Activated naive CD4-positive, alpha-beta T cell treated with Interleukin-2 at 50 U/mL for 16 hours (primary cell): Measurements from ENCODE around the gene HOXA9.

Experiments used
- DNase-seq: peaks from one replicate; pipeline ENCODE4 v3.0.0-alpha.2; 2020

Gene HOXA9

GRCh38 chr7:27165089-27165995, at the start of gene HOXA9:
TSS of gene HOXA9 (minus strand) at chr7:27165537. CDS start at chr7:27165457, 80 bp downstream.
- no peak for DNase-seq

- no peak for DNase-seq
Measured at GRCh38 chr7:27214239-27214950, 49.1 kb upstream of the HOXA9 start.

GRCh38 chr7:27213433-27214238, 48.3 kb upstream of the HOXA9 start:
- DNase-seq: no peak

- no peak for DNase-seq
Measured at GRCh38 chr7:27212497-27213432, 47.4 kb upstream of the HOXA9 start.

GRCh38 chr7:27211764-27212204, 46.4 kb upstream of the HOXA9 start:
- DNase-seq: no peak

- DNase-seq: no peak
Measured at GRCh38 chr7:27211084-27211446, 45.7 kb upstream of the HOXA9 start.

GRCh38 chr7:27210441-27211083, 45.2 kb upstream of the HOXA9 start:
- peak; percentile 40 for DNase-seq

GRCh38 chr7:27209933-27210440, 44.6 kb upstream of the HOXA9 start:
- DNase-seq: no peak

- no peak for DNase-seq
Measured at GRCh38 chr7:27208998-27209397, 43.7 kb upstream of the HOXA9 start.

GRCh38 chr7:27207348-27207985, 42.1 kb upstream of the HOXA9 start:
- DNase-seq: no peak

- no peak for DNase-seq
Measured at GRCh38 chr7:27205325-27206280, 40.3 kb upstream of the HOXA9 start.

GRCh38 chr7:27204851-27205322, 39.5 kb upstream of the HOXA9 start:
- no peak for DNase-seq

- no peak for DNase-seq
Measured at GRCh38 chr7:27203964-27204594, 38.7 kb upstream of the HOXA9 start.

- DNase-seq: no peak
Measured at GRCh38 chr7:27203365-27203953, 38.1 kb upstream of the HOXA9 start.

GRCh38 chr7:27202862-27203134, 37.5 kb upstream of the HOXA9 start:
- DNase-seq: no peak

GRCh38 chr7:27202018-27202861, 36.9 kb upstream of the HOXA9 start:
- no peak for DNase-seq

- no peak for DNase-seq
Measured at GRCh38 chr7:27201580-27202017, 36.3 kb upstream of the HOXA9 start.
